Peyer's patch (tissue), 4 donors: Measurements from ENCODE around the gene EPHA5.

Source experiments
- POLR2A ChIP-seq, 2 donors: fragments of 450-650 bp; IDR thresholded peaks; one replicate each; pipeline ENCODE4 v1.5.1; 2017; ENCODE audit warnings: antibody characterized with exemption in 2 of 2, mild to moderate bottlenecking in 2 of 2, moderate library complexity in 2 of 2
- TF ChIP-seq, protein P1 (sequence below), 6 experiments: fragments of 450-650 bp in 4 of 6; fragments of 200-600 bp in 2 of 6; sonication (generic) in 1 of 6; IDR thresholded peaks; one replicate each; pipeline ENCODE4 v1.5.1; 2017 to 2019; ENCODE audit warnings: antibody characterized with exemption in 6 of 6, mild to moderate bottlenecking in 3 of 6, moderate library complexity in 1 of 6

DNA sequence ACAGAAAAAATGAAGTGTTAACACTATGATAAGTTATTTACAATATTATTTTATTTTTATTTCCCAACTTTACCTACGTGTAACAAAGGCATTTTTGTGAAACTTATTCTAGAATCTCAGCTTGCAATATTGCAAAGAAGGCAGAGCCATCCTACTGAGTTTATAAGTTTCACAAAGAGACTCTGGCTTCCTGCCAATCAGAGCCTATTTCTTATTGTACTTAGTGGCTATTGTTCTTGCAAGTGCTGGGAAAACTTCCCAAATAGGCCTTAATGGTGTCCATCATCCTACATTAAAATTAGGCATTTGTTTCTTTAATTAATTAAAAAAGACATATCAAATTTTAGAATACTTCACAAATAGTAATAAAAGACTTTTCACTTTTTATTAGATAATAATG is 233.2 kb downstream of the EPHA5 start:
- TF ChIP-seq, protein P1, sequence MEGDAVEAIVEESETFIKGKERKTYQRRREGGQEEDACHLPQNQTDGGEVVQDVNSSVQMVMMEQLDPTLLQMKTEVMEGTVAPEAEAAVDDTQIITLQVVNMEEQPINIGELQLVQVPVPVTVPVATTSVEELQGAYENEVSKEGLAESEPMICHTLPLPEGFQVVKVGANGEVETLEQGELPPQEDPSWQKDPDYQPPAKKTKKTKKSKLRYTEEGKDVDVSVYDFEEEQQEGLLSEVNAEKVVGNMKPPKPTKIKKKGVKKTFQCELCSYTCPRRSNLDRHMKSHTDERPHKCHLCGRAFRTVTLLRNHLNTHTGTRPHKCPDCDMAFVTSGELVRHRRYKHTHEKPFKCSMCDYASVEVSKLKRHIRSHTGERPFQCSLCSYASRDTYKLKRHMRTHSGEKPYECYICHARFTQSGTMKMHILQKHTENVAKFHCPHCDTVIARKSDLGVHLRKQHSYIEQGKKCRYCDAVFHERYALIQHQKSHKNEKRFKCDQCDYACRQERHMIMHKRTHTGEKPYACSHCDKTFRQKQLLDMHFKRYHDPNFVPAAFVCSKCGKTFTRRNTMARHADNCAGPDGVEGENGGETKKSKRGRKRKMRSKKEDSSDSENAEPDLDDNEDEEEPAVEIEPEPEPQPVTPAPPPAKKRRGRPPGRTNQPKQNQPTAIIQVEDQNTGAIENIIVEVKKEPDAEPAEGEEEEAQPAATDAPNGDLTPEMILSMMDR (IDR thresholded peaks at IDR 0.05): no peak
- no peak for TF ChIP-seq POLR2A (IDR thresholded peaks at IDR 0.05)
